ENCODE data around the gene TOR2A.

GRCh38 chr9:127715470-127716337 is 19.4 kb downstream of the TOR2A start, which contains the start of the genes PTRH1 and TTC16:
- TF ChIP-seq POLR2A (IDR thresholded peaks at IDR 0.05) (peak; percentile 50), CTCF (IDR thresholded peaks at IDR 0.05) (peak in 2 of 4 experiments; percentile 1 to 31)
